ENCODE measurements around the gene BIRC6.
"Not testable (repeated sequence)": the region's sequence is repeated elsewhere in the genome, so short reads cannot be mapped to it uniquely, and the experiment has no call there.

Gene BIRC6, protein sequence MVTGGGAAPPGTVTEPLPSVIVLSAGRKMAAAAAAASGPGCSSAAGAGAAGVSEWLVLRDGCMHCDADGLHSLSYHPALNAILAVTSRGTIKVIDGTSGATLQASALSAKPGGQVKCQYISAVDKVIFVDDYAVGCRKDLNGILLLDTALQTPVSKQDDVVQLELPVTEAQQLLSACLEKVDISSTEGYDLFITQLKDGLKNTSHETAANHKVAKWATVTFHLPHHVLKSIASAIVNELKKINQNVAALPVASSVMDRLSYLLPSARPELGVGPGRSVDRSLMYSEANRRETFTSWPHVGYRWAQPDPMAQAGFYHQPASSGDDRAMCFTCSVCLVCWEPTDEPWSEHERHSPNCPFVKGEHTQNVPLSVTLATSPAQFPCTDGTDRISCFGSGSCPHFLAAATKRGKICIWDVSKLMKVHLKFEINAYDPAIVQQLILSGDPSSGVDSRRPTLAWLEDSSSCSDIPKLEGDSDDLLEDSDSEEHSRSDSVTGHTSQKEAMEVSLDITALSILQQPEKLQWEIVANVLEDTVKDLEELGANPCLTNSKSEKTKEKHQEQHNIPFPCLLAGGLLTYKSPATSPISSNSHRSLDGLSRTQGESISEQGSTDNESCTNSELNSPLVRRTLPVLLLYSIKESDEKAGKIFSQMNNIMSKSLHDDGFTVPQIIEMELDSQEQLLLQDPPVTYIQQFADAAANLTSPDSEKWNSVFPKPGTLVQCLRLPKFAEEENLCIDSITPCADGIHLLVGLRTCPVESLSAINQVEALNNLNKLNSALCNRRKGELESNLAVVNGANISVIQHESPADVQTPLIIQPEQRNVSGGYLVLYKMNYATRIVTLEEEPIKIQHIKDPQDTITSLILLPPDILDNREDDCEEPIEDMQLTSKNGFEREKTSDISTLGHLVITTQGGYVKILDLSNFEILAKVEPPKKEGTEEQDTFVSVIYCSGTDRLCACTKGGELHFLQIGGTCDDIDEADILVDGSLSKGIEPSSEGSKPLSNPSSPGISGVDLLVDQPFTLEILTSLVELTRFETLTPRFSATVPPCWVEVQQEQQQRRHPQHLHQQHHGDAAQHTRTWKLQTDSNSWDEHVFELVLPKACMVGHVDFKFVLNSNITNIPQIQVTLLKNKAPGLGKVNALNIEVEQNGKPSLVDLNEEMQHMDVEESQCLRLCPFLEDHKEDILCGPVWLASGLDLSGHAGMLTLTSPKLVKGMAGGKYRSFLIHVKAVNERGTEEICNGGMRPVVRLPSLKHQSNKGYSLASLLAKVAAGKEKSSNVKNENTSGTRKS (N-terminal part only)
- total RNA-seq = 379 to 470 (median 420) reads per million in 3 donors

DNA sequence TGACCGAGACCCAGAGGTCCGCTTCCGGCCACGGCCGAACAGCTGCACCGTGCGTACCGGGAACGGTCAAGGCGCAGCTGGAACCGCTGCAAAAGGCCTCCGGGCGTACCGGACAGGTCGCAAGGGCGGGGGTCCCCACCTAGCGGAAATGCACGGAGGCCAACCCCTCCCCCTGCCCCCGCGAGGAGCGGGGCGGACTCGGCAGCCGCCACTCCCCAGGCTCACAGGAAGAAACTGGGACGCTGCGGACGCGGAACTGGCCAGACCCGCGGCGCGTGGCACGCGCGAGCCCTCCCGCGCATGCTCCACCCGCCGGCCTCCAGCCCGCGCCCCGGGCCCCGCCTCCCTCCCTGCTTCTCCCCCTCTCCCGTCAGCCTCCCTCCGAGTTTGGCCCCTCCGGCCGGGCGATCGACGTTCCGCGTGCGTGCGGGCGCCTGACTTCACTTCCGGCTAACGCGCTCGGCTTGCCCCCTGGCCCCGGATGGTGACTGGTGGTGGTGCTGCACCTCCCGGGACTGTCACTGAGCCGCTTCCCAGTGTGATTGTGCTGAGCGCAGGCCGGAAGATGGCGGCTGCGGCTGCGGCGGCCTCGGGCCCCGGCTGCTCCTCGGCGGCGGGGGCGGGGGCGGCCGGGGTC is at the start of gene BIRC6:
BIRC6 (plus strand) TSS at position 343 of the 637 bp plus-strand sequence; CDS start at position 482, 139 bp downstream.
- Histone ChIP-seq H3K4me3 (ENCODE audit: insufficient read depth, low read depth, low read length, poor library complexity, severe bottlenecking) (peak within 1 kb of the TSS; percentile 96), H3K4me1 (ENCODE audit: control insufficient read depth, insufficient read depth, low read length, poor library complexity, severe bottlenecking) (peaks cover 12% of the 10 kb centered on the region), H3K27ac (ENCODE audit: insufficient read depth, low read length, poor library complexity, severe bottlenecking) (peak within 1 kb of the TSS; percentile 80), H3K9me3 (ENCODE audit: control insufficient read depth, low read length) (no peaks in the 10 kb centered on the region), H3K36me3 (ENCODE audit: control insufficient read depth, insufficient read depth, low read length) (peaks cover 3% of the 10 kb centered on the region), H3K27me3 (replicated peaks; ENCODE audit: control insufficient read depth, insufficient read depth, low read length, poor library complexity, severe bottlenecking) (no peaks in the 10 kb centered on the region)
- peak; percentile 82 to 86 (median 82) for DNase-seq

DNA sequence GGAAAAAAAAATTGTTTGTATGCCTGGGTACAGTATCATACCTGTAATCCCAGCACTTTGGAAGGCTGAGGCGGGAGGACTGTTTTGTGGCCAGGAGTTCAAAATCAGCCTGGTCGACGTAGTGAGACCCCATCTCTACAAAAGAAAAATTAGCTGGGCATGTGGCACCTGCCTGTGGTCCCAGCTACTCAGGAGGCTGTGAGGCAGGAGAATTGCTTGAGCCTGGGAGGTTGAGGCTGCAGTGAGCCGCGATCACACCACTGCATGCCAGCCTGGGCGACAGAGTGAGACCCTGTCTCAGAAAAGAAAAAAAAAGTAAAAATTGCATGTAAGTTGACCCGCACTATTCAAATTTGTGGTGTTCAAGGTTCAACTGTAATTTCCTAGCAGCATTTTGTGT is 46.2 kb upstream of the BIRC6 start:
- H3K36me3 ChIP-seq (ENCODE audit: control insufficient read depth, insufficient read depth, low read length) = peaks cover 13% of the 10 kb centered on the region
- no peaks in the 10 kb centered on the region for H3K9me3 ChIP-seq (ENCODE audit: control insufficient read depth, low read length)
- no peak overlapping the region for H3K27ac ChIP-seq (ENCODE audit: insufficient read depth, low read length, poor library complexity, severe bottlenecking)
- no peaks in the 10 kb centered on the region for H3K4me1 ChIP-seq (ENCODE audit: control insufficient read depth, insufficient read depth, low read length, poor library complexity, severe bottlenecking)
- H3K4me3 ChIP-seq (ENCODE audit: insufficient read depth, low read depth, low read length, poor library complexity, severe bottlenecking) = no peak overlapping the region
- DNase-seq = no peak
- H3K27me3 ChIP-seq (replicated peaks; ENCODE audit: control insufficient read depth, insufficient read depth, low read length, poor library complexity, severe bottlenecking) = no peaks in the 10 kb centered on the region

DNA sequence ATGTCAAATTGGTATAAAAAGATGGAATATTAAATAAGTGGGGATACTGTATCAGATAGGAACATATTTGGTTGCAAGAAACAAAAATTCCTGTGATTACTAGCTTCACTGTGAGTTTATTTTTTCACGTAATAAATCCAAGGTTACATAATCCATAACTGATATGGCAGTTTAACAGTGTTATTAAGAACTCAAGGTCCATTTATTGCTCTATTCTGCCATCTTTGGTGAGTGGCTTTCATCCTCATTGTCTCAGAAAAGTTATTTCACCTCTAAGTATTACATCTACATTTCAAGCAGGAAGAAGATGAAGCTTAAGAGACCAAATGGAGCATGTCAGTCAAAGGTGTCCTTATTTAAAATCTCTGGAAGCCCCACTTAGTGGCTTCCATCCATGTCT is 41.9 kb upstream of the BIRC6 start:
- Histone ChIP-seq H3K4me1 (ENCODE audit: control insufficient read depth, insufficient read depth, low read length, poor library complexity, severe bottlenecking) (no peaks in the 10 kb centered on the region), H3K27ac (ENCODE audit: insufficient read depth, low read length, poor library complexity, severe bottlenecking) (no peak overlapping the region), H3K36me3 (ENCODE audit: control insufficient read depth, insufficient read depth, low read length) (peaks cover 6% of the 10 kb centered on the region), H3K27me3 (replicated peaks; ENCODE audit: control insufficient read depth, insufficient read depth, low read length, poor library complexity, severe bottlenecking) (no peaks in the 10 kb centered on the region), H3K9me3 (ENCODE audit: control insufficient read depth, low read length) (no peaks in the 10 kb centered on the region), H3K4me3 (ENCODE audit: insufficient read depth, low read depth, low read length, poor library complexity, severe bottlenecking) (no peak overlapping the region)
- DNase-seq = no peak

DNA sequence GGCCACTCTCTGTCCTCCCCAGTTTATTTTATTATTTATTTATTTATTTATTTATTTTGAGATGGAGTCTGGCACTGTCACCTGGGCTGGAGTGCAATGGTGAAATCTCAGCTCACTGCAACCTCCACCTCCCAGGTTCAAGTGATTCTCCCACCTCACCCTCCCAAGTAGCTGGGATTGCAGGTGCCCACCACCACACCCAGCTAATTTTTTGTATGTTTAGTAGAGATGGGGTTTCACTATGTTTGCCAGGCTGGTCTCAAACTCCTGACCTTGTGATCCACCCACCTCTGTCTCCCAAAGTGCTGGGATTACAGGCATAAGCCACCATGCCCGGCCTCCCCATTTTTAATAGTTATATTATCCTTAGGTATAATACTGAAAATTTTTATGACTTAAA is 28.1 kb upstream of the BIRC6 start:
- H3K4me1 ChIP-seq (ENCODE audit: control insufficient read depth, insufficient read depth, low read length, poor library complexity, severe bottlenecking); H3K27me3 ChIP-seq (replicated peaks; ENCODE audit: control insufficient read depth, insufficient read depth, low read length, poor library complexity, severe bottlenecking); H3K27ac ChIP-seq (ENCODE audit: insufficient read depth, low read length, poor library complexity, severe bottlenecking); H3K36me3 ChIP-seq (ENCODE audit: control insufficient read depth, insufficient read depth, low read length); DNase-seq; H3K4me3 ChIP-seq (ENCODE audit: insufficient read depth, low read depth, low read length, poor library complexity, severe bottlenecking); H3K9me3 ChIP-seq (ENCODE audit: control insufficient read depth, low read length): not testable (repeated sequence)

DNA sequence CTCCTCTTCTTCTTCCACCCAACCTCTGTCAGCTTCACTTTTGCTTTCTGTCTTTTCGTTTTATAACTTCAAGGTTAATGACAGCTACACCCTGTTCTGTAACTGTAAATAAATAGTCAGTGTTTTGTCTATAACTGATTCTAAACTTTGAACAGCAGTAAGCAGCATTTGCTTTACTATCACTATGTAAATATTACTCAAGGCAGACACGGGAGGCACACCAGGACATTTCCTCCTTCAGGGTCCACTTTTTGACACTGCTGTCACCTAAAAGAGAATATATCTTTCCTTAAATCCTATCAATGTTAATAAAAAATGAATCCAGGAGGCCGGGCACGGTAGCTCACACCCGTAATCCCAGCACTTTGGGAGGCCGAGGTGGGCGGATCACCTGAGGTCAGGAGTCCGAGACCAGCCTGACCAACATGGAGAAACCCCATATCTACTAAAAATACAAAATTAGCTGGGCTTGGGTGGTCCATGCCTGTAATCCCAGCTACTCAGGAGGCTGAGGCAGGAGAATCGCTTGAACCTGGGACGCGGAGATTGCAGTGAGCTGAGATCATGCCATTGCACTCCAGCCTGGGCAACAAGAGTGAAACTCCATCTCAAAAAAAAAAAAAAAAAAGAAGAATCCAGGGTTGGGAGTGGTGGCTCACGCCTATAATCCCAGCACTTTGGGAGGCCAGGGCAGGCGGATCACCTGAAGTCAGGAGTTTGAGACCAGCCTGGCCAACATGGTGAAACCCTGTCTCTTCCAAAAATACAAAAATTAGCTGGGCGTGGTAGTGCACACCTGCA is 27.4 kb upstream of the BIRC6 start:
- DNase-seq; H3K9me3 ChIP-seq (ENCODE audit: control insufficient read depth, low read length); H3K27ac ChIP-seq (ENCODE audit: insufficient read depth, low read length, poor library complexity, severe bottlenecking): not testable (repeated sequence)

DNA sequence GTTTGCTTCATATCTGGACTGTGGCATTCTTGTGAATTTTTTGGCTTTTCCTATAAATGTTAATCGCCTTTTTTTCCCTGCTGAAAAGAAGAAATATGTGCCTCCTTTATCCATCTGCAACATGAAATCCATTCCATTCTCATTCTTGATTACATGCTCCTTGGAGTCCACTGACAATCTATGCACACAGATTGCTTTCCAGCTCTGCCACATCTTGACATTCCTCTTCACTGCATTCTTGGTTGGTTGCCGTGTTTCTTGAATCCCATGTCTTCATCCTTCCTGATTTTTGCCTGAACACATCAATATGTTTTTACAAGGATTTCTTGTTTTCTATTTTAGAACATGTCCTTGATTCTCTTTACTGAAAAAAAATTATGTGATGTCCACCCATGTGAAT is 26.7 kb upstream of the BIRC6 start:
- Histone ChIP-seq H3K4me3 (ENCODE audit: insufficient read depth, low read depth, low read length, poor library complexity, severe bottlenecking) (no peak overlapping the region), H3K9me3 (ENCODE audit: control insufficient read depth, low read length) (no peaks in the 10 kb centered on the region), H3K27me3 (replicated peaks; ENCODE audit: control insufficient read depth, insufficient read depth, low read length, poor library complexity, severe bottlenecking) (no peaks in the 10 kb centered on the region), H3K4me1 (ENCODE audit: control insufficient read depth, insufficient read depth, low read length, poor library complexity, severe bottlenecking) (no peaks in the 10 kb centered on the region), H3K36me3 (ENCODE audit: control insufficient read depth, insufficient read depth, low read length) (no peaks in the 10 kb centered on the region), H3K27ac (ENCODE audit: insufficient read depth, low read length, poor library complexity, severe bottlenecking) (no peak overlapping the region)
- DNase-seq = no peak

More for the DNA sequence above, 27.4 kb upstream of the BIRC6 start:
- not testable (repeated sequence) for H3K4me3 ChIP-seq (ENCODE audit: insufficient read depth, low read depth, low read length, poor library complexity, severe bottlenecking); H3K36me3 ChIP-seq (ENCODE audit: control insufficient read depth, insufficient read depth, low read length); H3K27me3 ChIP-seq (replicated peaks; ENCODE audit: control insufficient read depth, insufficient read depth, low read length, poor library complexity, severe bottlenecking); H3K4me1 ChIP-seq (ENCODE audit: control insufficient read depth, insufficient read depth, low read length, poor library complexity, severe bottlenecking)

DNA sequence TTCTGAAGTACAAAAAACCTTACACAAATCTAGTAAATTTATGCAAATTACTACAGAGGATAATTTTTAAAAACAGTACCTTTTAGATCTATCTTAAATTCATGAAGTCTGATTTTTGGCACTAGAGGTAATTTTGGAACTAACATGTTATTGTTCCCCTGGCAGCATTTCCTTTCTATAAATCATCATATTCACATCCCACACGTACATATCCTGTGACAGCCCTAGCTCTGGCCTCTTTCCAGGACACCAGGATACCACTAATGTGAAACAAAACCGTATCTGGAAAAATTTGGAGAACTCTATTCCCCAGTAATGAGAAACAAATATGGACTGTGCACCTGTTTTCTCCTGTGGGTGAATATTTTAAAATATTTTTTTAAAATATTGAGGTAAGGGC is 14.0 kb upstream of the BIRC6 start:
- DNase-seq = no peak
- Histone ChIP-seq H3K36me3 (ENCODE audit: control insufficient read depth, insufficient read depth, low read length) (no peaks in the 10 kb centered on the region), H3K4me1 (ENCODE audit: control insufficient read depth, insufficient read depth, low read length, poor library complexity, severe bottlenecking) (no peaks in the 10 kb centered on the region), H3K27ac (ENCODE audit: insufficient read depth, low read length, poor library complexity, severe bottlenecking) (no peak overlapping the region), H3K9me3 (ENCODE audit: control insufficient read depth, low read length) (no peaks in the 10 kb centered on the region), H3K27me3 (replicated peaks; ENCODE audit: control insufficient read depth, insufficient read depth, low read length, poor library complexity, severe bottlenecking) (no peaks in the 10 kb centered on the region), H3K4me3 (ENCODE audit: insufficient read depth, low read depth, low read length, poor library complexity, severe bottlenecking) (no peak overlapping the region)

DNA sequence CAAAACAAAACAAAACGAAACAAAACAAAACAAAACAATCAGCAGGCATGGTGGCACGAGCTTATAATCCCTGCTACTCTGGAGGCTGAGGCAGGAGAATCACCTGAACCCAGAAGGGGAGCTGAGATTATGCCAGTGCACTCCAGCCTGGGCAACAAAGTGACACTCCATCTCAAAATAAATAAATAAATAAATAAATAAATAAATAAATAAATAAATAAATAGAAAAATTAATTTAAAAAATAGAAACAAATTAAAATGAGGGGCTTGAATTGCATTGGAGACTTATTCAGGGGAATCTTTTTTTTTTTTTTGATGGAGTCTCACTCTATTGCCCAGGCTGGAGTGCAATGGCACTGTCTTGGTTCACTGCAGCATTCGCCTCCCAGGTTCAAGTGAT is 6.0 kb upstream of the BIRC6 start:
- DNase-seq; H3K9me3 ChIP-seq (ENCODE audit: control insufficient read depth, low read length): not testable (repeated sequence)

More for the DNA sequence above, 6.0 kb upstream of the BIRC6 start:
- not testable (repeated sequence) for H3K4me1 ChIP-seq (ENCODE audit: control insufficient read depth, insufficient read depth, low read length, poor library complexity, severe bottlenecking); H3K27me3 ChIP-seq (replicated peaks; ENCODE audit: control insufficient read depth, insufficient read depth, low read length, poor library complexity, severe bottlenecking); H3K36me3 ChIP-seq (ENCODE audit: control insufficient read depth, insufficient read depth, low read length); H3K4me3 ChIP-seq (ENCODE audit: insufficient read depth, low read depth, low read length, poor library complexity, severe bottlenecking); H3K27ac ChIP-seq (ENCODE audit: insufficient read depth, low read length, poor library complexity, severe bottlenecking)

Data from effector memory CD4-positive, alpha-beta T cell (primary cell).